OCI-M2 (cell line): ENCODE results near the gene PLCL1.
"Not testable (repeated sequence)": the region's sequence is repeated elsewhere in the genome, so short reads cannot be mapped to it uniquely, and the experiment has no call there.

Experiments used
- DNase-seq: peaks from one replicate; lab custom pipeline; 2025; ENCODE audit not compliant: unreplicated experiment; lab: John Stamatoyannopoulos, UW

Gene PLCL1

DNA sequence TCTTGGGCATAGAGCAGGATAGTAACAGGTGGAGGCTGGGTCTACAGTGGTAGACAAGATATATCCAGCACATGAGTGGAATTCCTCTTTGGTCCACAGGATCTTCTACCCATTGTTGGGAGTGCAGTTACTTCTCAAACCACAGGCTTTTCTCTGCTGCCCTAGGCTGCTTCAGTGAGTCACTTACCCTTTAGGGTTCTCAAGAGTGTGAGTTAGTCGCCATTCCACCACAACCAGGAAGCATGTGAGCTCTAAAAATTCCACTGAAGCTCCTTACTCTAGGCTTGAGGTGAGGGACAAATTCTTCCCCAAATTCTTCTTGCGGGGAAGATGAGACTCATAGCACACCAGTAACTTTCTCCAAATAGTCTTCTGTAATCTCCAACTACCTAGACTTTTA lies 189.4 kb downstream of the PLCL1 start:
- no peak for DNase-seq

DNA sequence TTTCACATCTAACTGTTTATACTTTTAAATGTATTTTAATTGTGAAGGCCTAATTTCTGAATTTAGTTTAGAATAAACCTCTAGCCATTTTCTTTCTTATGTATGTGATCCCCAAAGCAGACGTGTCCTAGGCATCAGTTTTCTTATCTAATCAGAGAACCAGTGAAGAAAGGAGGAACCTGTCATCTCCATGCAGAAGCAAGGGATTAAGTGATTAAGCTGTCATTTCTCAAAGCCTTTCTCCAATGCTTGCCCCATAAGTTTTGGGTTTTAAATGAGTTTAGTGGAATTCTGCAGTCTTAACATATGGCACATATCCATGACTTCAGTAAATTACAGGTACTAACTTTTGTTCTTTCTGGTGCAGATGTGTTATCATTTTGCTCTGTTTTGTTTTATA lies 190.4 kb downstream of the PLCL1 start:
- DNase-seq, result no peak

DNA sequence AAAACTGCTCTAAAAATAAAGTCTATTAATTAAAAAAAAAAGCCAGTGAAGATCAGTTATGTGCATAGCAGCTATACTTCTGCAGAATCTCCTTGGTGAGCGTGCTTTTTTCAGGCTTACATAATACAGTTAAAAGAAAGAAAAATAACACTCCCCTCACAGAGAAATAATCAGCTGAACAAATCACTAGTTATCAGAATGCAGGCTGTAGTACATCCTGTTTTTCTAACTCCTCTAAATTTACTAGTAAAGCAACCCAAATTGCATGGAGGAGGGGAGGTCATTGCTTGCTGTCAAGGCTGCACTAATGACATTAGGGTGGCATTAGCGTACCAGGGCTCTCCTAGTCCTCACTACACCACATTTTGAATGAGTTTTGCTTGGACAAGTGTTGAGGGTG lies 192.2 kb downstream of the PLCL1 start:
- DNase-seq, result no peak

DNA sequence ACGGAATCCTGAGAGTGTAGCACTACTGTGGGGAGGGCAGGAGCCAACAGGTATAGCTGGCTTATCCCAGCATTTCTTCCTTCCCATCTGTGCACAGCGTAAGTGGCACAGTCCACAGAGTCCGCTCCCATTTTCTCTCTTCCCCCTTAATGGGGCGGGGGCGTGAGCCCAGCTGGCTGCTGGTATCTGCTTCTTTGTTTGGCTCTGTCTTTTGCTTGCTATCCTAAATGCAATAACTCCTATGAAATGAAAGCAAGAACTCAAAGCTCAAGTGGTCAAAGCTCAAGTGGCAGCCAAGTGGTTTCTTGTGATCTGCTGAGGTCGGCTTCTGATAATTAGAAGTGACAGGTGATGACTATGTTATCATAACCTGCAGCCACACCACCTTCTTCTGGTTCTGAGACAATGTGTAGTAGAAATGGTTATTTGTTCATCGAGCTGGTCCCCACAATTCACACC lies 192.7 kb downstream of the PLCL1 start:
- DNase-seq, result peak; percentile 15

DNA sequence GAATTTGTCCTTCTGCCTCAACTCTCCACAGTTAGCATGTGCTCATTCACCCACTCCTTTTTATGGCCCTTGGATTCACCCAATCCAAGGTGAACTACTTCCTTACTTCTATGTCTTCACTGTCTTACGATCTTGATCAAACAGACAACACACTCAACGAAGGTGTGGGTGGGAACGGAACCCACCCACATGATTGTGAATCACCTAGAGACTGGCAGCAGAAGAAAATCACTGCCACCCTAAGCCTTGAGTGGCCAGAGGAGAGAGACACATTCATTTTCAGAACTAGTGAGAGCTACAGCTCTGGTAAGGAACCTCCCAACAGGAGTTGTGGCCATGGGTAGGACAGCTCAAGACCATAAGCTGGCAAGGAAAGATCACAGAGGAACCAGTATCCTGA lies 194.3 kb downstream of the PLCL1 start:
- no peak for DNase-seq

DNA sequence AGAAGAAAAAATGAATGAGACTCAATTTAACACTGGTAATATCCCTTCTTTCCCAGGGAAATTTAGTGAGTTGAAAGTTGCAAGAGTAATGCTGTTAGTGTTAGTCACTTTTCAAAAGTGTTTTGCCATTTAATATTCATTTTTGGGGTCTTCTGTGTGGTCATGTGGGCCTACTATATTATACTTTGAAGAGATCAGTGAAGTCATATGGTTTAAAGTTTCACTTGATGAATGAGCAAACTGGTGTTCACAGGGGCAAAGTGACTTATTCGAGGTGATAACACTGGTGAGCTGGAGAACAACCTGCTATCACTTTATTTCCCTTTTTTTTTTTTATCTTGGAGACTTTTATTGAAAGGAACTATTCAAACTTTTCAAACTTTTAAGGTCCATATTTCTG lies 196.0 kb downstream of the PLCL1 start:
- DNase-seq, result no peak

DNA sequence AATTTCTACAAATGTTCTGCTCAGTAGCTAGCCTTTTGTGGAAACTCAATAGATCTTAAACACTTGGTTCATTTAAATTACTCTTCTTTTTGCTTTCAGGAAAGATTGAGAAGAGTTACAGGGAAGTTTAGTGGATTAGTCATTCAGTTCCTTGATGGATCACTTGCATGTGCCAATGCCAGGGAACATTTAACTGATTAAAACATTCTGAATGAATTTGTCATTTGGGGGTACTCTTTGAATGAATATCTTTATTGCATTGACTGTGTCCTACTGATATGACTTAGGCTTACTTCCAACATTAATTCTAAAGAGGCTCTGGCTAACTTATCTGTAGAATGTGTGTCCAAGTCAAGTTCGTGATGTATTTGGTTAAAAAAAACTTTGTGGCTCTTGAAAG lies 199.8 kb downstream of the PLCL1 start:
- no peak for DNase-seq

DNA sequence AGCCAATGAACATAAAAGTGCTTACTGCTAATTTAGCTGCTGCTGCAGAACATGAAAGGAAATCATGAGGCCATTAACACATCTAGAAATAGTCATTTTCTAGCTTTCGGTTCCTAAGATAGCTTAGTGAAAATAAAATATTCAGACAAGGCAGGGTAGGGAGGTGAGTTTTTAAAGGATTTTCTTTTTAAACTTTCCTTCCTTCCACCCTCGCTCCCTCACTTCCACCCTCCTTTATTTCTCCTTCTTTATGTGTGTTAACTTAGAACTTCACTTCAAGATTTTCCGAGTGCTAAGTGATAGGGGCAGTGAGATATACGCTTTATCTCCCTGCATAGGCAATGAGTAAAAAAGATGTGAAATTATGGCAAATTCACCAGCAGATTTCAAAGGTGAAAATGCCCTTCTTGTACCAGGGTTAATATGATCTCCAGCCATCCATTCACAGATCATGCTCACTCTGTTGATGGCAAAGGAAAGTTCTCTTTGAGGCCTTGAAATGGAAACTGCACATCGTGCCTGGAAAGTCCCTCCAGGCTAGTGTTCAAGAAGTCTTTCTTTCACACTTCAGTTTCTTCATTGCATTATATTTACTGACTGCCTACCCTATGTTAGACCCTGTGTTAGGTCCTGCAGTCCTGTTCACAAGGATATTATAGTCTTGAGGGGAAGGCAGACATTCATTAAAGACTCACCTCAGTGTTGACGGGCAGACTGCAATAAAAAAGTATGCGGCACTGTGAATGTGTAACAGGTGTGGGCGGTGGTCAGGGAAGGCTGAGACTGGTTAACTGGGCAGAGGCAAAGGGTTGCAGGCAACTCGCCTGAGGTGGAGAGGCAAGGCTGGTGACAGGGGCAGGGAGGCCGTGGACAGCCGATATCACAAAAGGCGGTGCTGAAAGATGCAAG lies 200.8 kb downstream of the PLCL1 start:
- DNase-seq, result no peak

DNA sequence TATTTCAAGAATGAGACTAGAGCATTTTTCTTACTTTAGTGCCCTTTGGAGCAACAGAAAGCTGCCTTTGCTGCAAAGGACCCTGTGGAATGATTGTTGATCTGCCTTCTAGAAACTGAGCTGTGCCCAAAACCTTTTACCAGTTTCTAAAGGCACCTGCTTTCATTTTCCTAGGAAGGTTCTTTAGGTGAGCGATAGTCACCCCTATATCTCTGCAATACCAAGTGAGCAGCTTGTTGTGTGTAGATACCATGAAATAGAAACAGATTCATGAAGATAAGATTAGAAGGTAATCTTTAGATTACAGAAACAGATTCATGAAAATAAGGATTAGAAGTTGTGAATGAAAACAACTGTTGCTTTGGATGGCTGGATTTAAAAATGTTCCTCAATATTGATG lies 202.3 kb downstream of the PLCL1 start:
- no peak for DNase-seq

DNA sequence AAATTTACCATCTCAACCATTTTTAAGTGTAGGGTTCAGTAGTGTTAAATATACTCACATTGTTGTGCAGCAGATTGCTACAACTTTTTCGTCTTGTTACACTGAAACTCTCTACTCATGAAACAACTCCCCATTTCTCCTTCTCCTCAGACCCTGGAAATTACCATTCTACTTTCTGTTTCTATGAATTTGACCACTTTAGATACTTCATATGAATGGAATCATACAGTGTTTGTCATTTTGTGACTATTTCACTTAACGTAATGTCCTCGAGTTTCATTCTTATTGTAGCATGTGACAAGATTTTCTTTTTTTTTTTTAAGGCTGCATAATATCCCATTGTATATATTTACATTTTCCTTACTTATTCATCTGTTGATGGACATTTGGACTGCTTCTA lies 203.8 kb downstream of the PLCL1 start:
- DNase-seq, result no peak

DNA sequence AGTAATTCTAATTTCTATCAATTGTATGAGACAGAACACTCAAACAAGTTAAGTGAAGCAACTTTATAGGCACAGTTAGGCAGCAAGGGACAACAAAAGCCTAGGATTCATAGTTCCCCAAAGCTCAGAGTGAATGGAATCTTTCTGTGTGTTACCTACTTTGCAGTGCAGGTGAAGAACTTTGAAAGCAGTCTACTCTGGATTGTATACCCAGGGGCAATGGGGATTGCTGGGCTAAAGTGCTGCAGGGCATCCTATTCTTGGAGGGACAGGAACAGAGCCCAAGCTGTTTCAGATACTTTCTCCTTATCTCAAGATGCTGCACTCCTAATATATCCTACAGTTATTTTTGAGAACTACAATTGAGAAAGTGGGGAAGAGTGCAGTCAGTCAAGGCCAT lies 207.6 kb downstream of the PLCL1 start:
- no peak for DNase-seq

DNA sequence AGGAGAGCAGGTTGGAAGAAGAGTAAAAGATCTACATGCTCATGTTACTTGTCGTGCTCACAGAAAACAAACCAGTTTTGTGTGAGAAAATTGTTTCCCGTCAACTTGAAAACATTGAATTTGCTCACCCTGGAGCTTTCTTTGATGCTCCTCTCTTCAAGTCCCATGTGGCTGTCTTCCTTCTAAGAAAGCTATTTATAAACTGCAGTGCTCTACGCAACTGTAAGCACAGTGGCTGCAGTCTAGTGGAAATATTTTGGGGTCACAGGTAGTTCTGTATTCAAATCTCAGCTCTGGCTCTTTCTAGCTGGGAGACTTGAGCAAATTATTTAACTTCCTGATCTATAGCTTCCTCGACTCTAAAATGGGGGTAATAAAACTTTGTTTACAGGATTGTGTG lies 211.8 kb downstream of the PLCL1 start:
- no peak for DNase-seq

DNA sequence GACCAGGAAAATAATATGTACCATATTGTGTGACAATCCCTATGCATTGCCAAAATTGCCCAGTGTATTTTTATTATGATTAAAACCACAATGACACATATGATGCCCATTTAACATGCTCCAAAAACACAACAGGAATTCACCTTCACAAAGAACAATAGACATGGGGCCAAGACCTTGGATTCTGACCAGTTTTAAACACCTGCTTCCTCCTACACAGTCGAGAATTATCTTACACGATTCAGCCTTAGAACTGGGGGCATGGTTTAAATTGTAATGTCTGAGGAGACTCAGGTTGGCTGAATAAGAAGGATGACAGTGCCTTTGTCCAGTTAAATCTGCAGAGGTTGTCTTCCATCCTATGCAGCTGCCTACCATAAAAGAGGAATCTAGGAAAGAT lies 212.7 kb downstream of the PLCL1 start:
- no peak for DNase-seq

DNA sequence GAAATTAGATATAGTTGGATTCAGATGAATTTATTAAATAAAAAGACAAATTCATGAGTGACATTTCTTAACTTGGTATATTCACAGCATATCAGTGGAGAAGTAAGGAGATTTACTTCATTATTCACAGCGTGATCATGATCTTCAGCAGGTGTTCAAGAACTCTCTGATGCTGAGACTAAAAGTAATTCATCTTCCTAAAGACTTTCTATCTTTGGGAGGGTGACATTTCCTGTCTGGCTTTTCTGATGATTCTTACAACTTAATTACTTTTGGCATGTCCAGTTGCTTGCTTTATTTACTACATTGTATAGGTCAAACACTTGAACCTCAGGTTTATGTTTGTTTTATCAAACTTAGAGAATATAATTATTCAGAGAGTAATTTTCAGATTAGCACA lies 224.6 kb downstream of the PLCL1 start:
- DNase-seq, result no peak

DNA sequence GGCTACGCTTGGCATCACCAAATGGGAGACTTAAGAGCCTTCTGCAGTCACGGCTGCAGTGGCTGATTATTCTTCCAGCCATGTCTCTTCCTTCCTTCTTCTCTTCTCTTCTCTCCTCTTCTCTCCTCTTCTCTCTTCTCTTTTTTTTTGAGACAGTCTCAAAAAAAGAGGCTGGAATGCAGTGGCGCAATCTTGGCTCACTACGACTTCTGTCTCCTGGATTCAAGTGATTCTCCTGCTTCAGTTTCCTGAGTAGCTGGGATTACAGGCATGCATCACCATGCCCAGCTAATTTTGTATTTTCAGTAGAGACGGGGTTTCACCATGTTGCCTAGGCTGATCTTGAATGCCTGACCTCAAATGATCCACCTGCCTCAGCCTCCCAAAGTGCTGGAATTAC lies 225.2 kb downstream of the PLCL1 start:
- DNase-seq, result not testable (repeated sequence)

DNA sequence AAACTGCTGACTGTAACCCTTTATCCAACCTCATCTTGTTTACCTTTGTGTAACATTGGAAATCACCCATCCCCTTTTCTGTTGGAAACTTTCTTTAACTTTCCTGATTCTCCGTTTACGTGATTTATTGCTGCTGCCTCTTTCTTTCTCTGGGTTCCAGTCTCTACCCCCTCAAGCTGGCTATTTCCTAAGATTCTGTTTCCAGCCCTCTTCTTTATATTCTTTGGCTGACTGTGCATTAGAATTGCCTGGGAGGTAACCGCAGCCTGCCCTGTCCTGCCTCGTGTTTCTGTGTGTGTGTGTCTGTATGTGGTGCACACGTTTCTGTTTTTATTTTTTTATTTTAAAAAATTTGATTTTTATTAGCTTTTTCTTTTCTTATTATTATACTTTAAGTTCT lies 229.2 kb downstream of the PLCL1 start:
- no peak for DNase-seq

DNA sequence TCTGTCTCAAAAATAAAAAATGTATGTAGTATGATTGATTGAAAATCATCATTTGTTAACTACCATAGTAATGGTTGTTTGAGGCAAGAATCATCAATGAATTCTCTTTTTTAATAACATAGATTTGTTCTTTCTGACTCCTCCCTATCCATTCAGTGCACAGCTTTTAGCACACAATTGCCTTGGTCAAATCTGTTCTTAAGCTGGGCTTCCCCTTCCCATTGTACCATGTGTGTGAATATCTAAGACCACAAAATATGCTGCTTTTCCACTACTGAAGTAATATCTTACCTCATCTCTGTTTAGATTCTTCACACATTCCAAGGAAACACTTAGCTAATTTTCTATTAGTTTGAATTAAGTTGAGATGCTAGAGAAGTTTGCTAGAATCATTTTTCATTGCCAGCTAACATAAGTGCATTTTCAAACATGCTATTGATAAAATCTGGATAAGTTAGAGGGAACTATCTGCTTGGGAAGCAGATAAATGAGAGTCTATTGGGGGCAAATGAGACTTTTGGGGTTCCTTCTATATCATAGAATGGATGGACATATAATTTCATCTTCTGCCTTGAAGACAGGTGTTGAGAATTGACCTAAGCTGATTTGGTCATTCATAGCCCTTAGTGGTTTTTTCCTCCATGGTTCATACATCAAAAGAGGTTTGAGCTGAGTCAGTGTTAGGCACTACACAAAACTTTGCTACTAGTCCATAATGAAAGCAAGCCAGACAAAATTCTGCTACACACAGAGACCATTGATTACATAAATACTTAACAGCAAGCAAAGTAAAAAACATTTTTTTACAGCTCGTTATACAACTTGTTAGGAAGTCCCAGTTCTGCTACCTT lies 231.9 kb downstream of the PLCL1 start:
- DNase-seq, result no peak

DNA sequence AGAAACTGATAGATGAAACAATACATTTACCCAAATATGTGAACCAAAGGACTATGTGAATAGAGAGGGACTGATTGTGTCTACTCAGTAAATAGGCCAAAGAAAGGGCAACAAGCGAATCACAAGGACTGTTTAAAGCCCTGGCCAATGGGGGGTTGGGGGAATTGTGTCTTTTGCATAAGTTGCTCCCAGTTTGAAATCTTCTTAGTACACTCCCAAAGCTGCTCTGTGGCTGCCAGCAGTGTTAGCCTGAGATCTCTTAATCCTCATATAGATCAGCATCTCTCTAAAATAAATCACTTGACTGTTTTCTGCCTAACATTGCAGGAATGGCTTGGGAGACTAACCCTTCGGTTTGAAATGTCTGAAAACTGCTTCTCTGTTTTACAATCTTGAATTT lies 236.4 kb downstream of the PLCL1 start:
- DNase-seq, result no peak

DNA sequence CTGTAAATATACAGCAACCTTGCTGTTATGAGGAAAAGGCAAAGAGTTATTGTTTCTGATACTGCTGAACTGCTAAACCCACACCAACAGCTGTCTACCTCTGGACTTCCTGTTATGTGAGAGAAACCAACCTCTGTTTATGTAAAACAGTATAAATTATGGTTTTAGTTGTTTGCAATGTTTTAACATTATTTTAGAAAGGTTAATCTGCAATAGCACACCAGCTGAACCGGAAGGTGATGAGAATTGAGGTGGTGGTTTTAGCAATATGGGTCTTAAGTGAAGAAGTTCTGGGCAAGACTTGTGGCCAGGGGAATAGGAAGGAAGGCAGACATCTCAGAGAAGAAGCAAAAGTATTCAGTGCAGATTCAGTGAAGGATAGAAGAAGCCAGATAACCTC lies 237.8 kb downstream of the PLCL1 start:
- DNase-seq, result no peak

DNA sequence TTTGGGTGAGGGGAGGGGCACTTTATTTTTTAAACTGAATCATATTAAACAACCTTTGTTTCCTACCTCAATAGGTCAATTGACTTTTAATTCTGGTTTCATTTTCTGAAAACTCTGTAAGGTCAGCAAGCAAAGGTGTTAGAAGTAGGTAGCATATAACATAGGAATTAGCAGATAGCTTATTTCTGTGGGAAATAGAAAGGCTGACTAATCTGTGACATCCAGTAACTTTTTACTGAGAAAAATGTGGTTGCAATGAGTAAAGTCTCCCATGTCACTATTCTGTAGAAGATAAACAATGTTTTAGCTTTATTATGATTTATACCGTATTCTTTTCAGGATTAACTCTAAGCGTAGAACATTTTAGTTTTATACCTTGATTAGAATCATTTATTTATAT lies 240.4 kb downstream of the PLCL1 start:
- DNase-seq, result no peak

DNA sequence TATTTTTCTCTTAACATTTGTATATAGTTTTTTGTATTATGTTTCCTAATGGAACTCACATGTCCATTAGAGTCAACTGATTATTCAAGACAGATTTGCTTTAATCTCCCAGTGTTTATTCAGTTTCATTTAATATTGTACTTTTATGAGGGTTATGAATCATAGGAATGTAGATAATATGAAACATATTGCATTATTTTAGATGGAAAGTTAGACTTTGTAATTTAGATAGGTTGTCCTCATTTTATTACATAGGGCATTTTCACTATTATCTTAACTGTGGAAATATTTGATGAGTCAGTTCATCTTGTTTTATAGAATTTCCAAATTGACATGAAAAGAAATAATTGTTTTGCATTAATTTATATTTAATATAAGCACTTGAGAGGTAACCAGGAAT lies 240.8 kb downstream of the PLCL1 start:
- DNase-seq, result no peak

DNA sequence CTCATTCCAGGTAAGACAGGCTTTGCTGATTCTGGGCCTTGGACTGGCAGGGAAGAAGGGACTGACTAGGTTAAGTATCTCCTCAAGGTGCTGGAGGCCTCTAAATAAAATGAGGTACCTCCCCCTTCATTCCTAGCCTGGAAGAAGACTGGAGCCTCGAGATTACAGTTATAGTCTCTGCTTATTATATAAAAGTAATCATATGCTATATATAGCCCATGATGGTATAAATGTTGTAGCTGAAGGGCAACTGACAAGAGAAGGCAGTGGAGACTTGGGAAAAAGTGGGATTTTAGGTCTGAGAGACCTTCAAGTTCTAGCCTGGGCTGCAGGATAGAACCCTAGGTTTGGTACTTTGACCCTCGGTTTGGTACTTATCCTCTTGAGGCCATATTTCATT lies 248.3 kb downstream of the PLCL1 start:
- DNase-seq, result no peak
